GM19099 (cell line): ENCODE measurements around the gene SAT1.

Experiments
- POLR2A ChIP-seq: IDR thresholded peaks from 3 replicates; pipeline ENCODE4 v1.6.1; 2011; ENCODE audit warnings: low read depth; ENCODE audit not compliant: insufficient read length; ENCODE audit errors: extremely low read depth

Gene SAT1

DNA sequence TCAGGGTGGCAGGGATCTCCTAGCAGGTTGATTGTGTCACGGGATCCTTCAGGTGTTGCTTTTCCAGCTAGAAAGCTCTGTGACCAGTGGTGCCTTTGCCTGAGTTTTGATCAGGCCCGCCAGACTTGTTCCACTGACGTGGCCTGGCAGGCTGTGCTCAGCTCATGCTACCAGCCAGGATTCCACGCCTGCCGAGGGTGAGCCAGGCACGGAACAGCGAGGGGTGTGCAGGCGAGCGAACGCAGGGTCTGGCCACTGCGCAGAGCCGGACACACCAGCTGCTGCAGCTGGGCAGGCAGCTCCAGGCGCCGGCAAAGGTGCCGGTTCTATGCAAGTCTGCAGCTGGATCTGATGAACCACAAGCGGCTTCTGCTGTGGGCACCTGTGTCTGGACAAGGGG, 17.1 kb upstream of the SAT1 start:
- TF ChIP-seq POLR2A, result no peak

DNA sequence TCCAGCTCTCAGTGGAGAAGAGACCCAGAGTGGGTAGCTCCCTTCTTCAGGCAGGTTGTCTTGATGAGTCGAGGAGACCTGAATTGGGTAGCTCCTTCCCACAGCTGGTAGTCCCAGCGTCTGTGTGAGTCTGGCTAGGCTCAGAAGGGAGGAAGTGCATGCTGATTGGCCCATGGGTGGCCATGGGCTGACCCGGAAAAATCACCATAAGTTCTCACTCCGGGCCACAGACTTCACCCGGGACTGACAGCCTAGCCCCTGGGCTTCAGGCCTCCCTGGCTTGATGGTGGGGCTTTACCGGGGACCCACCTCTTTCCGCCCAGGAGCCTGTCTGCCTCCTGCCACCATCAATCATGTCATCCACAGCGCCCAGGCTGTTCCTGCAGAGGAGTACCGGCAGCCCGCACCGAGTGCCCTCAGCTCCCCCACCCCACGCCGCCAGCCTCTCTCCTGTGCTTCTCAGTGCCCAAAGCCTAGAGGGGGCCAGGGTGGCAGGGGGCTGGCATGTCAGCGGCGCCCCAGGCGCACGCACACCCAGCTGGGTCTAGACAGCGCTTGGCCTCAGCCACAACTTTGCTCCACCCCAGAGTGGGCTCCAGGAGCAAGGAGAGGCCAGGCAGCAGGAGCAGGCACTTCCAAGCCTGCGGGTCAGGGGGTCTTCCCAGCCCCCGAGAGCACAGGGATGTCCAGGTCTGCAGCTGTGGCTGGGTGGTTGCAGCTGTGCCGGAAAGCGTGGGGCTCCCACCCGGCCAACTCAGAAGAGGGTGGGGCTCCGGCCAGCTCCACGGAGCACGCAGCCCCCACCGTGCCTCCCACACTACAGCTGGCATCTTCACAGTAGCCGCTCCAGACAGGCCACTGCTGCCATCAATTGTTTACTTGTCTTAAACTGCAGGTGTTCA, 16.1 kb upstream of the SAT1 start:
- TF ChIP-seq POLR2A, result no peak

DNA sequence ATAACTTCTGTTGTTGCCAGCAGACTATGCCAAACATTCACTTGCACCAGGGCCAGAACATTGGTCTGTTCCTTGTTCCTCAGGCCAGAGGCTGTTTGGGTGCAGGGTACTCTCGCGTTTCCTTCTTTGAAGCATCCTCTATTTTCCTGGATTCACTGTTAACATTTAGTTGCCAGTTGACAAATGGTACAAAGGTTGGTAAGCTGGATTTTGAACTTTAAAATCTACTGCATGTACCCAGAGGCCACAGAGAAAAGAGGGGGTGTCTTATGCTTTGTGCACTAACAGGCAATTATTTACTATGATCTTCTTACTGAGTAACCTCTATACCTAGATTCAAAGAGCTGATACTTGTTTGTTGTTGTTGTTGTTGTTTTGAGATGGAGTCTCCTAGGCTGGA, 12.8 kb upstream of the SAT1 start:
- TF ChIP-seq POLR2A, result no peak

DNA sequence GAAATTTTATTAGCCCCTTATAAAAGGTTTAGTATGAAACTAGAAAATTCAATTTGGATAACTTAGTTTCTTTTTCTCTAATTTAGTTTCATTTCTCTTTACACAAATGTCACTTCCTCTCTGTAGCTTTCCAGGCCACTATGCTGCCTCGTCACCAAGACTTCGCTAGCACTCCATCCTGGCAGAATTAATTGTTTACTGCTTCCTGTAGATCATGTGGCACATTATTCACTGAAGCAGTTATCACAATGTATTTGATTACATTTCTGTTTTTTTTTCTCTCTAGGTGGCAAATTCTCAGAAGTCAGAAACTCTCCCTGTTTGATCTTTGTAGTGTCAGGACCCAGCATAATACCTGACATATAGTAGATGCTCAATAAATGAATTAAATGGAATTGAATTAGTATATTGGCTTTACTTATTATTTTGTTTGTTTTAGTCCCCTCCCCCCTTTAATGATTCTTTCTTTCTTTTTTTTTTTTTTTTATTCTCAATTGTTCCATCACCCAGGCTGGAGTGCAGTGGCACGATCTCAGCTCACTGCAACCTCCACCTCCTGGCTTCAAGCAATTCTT, 9.3 kb upstream of the SAT1 start:
- no peak for TF ChIP-seq POLR2A

DNA sequence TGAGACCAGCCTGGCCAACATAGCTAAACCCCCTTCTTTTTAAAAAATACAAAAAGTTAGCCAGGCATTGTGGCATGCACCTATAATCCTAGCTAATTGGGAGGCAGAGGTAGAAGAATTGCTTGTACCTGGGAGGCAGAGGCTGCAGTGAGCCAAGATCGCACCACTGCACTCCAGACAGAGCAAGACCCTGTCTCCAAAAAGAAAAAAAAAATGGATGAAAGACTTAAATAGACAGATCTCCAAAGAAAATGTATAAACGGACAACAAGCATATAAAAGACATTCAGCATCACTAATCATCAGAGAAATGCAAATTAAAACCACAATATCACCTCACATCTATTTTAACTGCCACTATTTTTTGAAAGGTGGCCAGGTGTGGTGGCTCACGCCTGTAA, 6.6 kb upstream of the SAT1 start:
- no peak for TF ChIP-seq POLR2A

DNA sequence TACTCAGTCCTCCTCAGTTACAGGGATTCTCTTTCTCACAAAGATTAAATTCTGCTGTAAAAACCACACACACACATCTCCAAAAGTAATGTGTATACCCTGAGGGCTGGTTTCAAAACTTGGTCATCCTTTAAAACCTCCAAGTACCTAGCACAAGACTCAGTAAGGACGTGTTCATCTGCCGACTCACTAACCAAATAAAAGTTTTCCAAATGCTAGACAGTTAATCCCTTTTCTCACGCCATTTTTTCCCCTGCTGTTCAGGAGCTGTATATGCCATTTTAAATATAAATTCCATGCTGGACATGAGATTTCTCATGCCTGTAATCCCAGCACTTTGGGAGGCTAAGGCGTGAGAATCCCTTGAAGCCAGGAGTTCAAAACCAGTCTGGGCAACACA, 3.9 kb upstream of the SAT1 start:
- TF ChIP-seq POLR2A, result no peak

DNA sequence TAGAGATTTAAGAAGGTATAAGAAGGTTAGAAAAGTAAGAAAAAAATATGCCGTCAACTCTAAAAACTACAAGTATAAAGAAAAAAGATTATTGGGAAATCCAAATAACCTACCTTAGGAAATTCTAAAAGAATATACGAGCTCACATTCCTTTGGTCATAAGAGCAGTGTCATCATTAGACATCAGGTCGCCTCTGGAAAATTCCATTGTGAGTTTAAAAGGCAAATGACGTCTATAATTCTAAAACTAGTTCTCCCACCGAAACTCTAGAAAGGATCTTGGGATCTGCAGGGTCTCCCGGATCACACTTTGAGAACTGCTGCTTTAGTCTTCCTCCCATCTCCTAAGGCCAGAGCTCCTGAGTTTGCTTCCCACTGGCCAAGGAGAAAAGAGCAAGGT, 518 bp upstream of the SAT1 start:
- TF ChIP-seq POLR2A, result no peak

DNA sequence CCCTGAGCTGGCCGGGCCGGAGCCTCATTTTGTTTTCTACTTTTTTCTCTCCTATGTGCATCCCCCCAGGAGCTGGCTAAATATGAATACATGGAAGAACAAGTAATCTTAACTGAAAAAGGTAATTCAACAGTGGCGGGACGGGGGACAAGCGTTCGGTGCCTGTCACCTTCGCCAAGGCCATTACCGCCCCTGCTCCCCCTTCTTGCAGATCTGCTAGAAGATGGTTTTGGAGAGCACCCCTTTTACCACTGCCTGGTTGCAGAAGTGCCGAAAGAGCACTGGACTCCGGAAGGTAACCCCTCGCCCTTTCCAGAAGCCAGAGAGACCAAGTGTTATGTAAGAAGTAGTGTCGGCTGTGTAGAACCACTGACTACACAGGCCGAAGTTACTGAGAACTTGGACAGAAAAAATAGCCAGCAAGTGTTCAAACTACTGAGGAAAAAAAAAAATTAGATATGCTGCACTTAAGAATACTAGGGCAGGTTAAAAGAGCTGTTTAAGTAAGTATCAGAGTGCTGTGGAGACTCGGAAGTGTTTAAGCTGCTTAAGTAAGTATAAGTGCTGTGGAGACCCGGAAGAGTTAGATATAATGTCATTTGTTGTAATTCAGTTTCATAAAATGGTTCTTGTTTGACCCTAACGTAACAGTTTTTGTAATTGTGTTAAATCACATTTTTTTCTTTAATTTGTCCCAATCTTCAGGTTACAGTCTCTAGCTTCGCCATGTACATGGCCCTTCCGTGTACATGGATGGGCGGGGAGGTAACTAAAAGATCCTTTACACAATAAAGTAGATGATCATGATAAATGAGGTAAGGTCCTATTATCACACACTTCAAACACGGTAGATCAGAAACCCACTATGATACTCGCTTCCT, 856 bp downstream of the SAT1 start:
- TF ChIP-seq POLR2A, result no peak

DNA sequence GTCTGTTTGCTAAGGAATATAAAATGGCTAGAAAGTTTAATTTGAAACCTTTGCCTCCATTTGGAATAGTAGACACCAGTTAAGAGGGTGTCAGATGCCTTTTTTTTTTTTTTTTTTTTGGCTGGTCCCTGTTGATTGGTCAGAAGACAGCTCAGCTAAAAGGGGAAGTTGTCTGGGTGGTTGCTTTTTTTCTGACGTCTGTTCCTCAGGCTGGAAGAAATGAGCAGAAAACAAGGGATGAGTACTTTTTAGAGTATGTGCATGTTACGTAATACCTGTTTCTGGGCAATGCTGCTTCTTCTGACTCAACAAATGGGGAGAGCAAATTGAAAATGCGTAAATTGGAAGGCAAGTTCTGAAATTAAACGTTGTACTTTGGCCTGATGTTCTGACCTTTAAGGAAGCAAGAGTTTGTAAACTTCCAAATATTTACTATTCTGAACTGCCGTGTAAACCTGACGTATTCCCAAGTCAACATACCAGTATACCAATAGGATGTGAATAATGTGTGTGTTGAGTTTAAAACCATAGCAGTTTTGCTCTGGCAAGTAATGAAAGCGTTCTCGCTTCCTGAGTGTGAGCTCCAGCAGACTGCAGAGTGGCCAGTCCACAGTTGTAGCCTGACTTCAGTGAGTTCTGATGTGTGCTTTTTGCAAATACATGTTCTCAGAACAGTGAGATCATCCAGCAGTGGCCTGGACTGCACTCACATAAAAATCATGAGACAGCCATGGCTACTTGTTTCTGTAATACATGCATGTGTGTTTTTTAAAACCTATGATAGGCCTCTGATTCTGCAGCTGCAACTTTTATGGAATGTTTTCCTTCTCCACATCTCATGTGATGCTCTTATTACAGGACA, 1.7 kb downstream of the SAT1 start:
- peak; percentile 29 for TF ChIP-seq POLR2A

DNA sequence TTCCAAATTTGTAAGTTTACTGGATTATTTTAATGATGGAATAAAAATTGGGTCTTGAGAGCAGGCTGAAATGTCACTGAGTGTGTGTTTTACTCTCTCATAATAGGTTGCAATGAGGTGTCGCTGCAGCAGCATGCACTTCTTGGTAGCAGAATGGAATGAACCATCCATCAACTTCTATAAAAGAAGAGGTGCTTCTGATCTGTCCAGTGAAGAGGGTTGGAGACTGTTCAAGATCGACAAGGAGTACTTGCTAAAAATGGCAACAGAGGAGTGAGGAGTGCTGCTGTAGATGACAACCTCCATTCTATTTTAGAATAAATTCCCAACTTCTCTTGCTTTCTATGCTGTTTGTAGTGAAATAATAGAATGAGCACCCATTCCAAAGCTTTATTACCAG, 2.6 kb downstream of the SAT1 start:
- no peak for TF ChIP-seq POLR2A

DNA sequence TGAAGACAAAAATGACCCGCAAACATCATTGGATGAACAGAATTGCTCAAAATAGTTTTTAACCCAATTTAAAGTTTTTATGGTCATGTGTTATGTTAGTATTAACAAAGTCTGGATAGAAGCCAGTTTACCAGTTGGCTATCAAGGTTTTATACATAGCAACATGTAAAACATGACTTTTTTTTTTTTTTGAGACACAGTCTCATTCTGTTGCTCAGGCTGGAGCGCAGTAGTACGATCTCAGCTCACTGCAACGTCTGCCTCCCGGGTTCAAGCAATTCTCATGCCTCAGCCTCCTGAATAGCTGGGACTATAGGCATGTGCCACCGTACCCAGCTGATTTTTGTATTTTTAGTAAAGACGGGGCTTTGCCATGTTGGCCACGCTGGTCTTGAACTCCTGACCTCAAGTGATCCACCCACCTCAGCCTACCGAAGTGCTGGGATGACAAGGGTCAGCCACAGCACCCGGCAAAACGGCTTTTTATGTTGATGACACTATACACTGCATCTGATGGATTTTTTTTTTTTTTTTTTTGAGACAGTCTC, 3.4 kb downstream of the SAT1 start:
- no peak for TF ChIP-seq POLR2A

DNA sequence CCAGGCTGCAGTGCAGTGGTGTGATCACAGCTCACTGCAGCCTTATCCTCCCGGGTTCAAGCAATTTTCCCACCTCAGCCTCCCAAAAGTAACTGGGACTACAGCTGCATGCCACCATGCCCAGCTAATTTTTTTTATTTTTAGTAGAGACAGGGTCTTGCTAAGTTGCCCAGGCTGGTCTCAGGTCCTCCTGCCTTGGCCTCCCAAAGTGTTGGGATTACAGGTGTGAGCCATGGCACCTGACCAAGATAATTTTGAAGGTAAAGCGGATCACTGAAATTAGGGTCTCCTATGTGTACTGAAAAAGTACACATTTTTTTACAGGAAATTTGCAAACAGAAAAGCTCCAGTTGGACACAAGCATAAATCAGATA, 4.8 kb downstream of the SAT1 start:
- TF ChIP-seq POLR2A, result no peak

DNA sequence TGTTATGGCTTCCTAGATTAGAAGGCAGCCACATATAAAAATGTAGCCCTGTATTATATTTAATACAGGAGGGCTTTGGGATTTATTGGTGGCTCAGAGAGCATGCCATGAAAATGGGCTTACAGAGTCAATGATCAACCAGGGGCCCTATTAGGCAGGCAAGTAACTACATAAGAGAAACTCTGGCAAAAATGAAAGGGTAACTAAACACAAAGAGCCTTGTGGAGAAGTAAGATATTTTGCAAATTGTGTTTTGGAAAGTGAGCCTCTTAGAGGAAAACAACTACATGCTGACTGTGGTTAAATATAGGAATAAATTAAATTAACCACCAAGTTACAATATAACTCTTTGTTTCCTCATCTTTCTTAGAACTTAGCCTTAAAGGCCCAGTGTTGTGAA, 5.5 kb downstream of the SAT1 start:
- no peak for TF ChIP-seq POLR2A

DNA sequence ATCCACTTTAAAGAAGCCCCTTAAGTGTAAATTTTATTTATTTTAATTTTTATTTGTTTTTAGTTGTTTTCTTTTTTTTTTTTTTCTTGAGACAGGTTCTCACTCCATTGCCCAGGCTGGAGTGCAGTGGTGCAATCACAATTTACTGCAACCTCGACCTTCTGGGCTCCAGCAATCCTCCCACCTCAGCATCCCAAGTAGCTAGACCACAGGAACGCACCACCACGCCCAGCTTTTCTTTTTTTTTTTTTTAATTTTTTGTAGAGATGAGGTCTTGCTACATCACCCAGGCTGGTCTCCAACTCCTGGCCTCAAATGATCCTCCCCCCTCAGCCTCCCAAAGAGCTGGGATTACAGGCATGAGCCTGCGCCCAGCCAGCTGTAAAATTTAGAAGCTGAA, 6.0 kb downstream of the SAT1 start:
- no peak for TF ChIP-seq POLR2A
